HFFc6 (cell line): ENCODE data around the gene TBR1. TPM values are rescaled to one million over a fixed set of nuclear protein-coding genes. Genes with fewer than 3 reads are reported as not detected.

Experiments used
- DNase-seq: peaks from one replicate; pipeline ENCODE4 v3.0.0-alpha.2; 2018
- H3K27ac Mint-ChIP-seq: 2 replicates; pipeline ENCODE4 v1.8.0; 2020; ENCODE audit warnings: mild to moderate bottlenecking, mixed read lengths
- H3K27me3 Mint-ChIP-seq: 2 replicates; pipeline ENCODE4 v1.8.0; 2021; ENCODE audit warnings: mild to moderate bottlenecking, moderate library complexity, mixed read lengths; ENCODE audit not compliant: insufficient read depth
- H3K36me3 Mint-ChIP-seq: 2 replicates; pipeline ENCODE4 v1.8.0; 2021; ENCODE audit warnings: low read depth, mixed read lengths
- H3K4me1 Mint-ChIP-seq: 2 replicates; pipeline ENCODE4 v1.8.0; 2020; ENCODE audit warnings: low read depth, mixed read lengths
- H3K4me3 Mint-ChIP-seq: 2 replicates; pipeline ENCODE4 v1.8.0; 2020; ENCODE audit warnings: mild to moderate bottlenecking, moderate library complexity, mixed read lengths
- H3K9me3 Mint-ChIP-seq: 2 replicates; pipeline ENCODE4 v1.8.0; 2020; ENCODE audit warnings: mild to moderate bottlenecking, mixed read lengths
- total RNA-seq, 6 experiments: library from RNA; stranded (reverse); fragmentation: NEBNext Ultra II Directional; extraction: Animal tissue kit (Norgen Biotek cat#: 25700); gene quantifications; 2 replicates in 1 of 6; 3 replicates in 5 of 6; pipeline ENCODE4 v1.2.3, GENCODE V29; 2021
- TF ChIP-seq, protein P1 (sequence below): fragments of 200-600 bp; sonication (generic); IDR thresholded peaks from 2 replicates; pipeline ENCODE4 v1.5.0; 2021; ENCODE audit warnings: antibody characterized with exemption, mild to moderate bottlenecking

Gene TBR1
- total RNA-seq, 6 experiments from 2014 or later, result 0.02 TPM; not detected in 5

DNA sequence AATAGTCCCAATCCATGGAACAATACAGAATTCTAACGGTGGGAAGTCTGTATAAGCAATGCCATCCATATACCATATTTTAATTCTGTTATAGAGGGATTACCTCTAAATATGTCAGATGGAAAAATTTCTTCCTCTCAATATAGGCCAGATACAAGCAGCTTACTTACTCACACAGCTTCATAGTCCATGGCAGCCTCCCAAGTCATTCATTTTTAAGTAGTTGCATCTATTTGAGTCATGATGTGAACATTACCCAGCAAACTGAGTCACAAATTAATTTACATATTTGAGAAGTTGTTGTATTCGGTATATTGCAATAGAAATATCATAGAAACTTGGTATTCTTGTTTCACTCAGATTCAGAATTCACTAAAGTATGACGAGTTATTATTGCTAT lies 20.3 kb downstream of the TBR1 start:
- DNase-seq, result peak; percentile 82
- peaks cover 10% of the 10 kb centered on the region for H3K27me3 Mint-ChIP-seq

GRCh38 chr2:161438598-161438997 lies 22.5 kb downstream of the TBR1 start:
- H3K36me3 Mint-ChIP-seq, result no peaks in the 10 kb centered on the region
- peaks cover 15% of the 10 kb centered on the region for H3K27me3 Mint-ChIP-seq
- peaks cover 9% of the 10 kb centered on the region; the same call in 1 of the 2 replicates for H3K4me1 Mint-ChIP-seq
- no peak for DNase-seq
- no peaks in the 10 kb centered on the region for H3K9me3 Mint-ChIP-seq
- TF ChIP-seq, protein P1, sequence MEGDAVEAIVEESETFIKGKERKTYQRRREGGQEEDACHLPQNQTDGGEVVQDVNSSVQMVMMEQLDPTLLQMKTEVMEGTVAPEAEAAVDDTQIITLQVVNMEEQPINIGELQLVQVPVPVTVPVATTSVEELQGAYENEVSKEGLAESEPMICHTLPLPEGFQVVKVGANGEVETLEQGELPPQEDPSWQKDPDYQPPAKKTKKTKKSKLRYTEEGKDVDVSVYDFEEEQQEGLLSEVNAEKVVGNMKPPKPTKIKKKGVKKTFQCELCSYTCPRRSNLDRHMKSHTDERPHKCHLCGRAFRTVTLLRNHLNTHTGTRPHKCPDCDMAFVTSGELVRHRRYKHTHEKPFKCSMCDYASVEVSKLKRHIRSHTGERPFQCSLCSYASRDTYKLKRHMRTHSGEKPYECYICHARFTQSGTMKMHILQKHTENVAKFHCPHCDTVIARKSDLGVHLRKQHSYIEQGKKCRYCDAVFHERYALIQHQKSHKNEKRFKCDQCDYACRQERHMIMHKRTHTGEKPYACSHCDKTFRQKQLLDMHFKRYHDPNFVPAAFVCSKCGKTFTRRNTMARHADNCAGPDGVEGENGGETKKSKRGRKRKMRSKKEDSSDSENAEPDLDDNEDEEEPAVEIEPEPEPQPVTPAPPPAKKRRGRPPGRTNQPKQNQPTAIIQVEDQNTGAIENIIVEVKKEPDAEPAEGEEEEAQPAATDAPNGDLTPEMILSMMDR, result no peak
- no peak overlapping the region for H3K4me3 Mint-ChIP-seq
- no peak overlapping the region for H3K27ac Mint-ChIP-seq

More for the DNA sequence above, 20.3 kb downstream of the TBR1 start:
- Mint-ChIP-seq H3K27ac (no peak overlapping the region), H3K4me1 (peaks cover 9% of the 10 kb centered on the region; the same call in 1 of the 2 replicates), H3K36me3 (no peaks in the 10 kb centered on the region), H3K4me3 (no peak overlapping the region), H3K9me3 (no peaks in the 10 kb centered on the region)
- TF ChIP-seq, protein P1, result no peak

DNA sequence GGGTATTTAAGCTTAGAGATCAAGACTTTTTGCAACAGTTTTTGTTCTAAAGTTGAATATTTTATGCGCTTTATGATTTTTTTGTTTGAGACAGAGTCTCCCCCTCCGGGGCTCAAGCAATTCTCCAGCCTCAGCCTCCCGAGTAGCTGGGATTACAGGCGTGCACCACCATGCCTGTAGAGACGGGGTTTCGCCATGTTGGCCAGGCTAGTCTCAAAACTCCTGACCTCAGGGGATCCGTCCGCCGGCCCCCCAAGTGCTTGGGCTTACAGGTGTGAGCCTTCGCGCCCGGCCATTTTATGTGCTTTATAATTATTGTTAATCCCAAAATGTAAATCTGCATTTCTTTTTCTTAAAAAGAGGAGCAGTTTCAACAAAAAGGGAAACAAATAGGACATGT lies 29.0 kb downstream of the TBR1 start:
- Mint-ChIP-seq H3K27ac (no peak overlapping the region), H3K27me3 (peaks cover 7% of the 10 kb centered on the region; the same call in 1 of the 2 replicates), H3K9me3 (no peaks in the 10 kb centered on the region), H3K4me3 (no peak overlapping the region), H3K4me1 (no peaks in the 10 kb centered on the region), H3K36me3 (no peaks in the 10 kb centered on the region)
- TF ChIP-seq, protein P1, result no peak
- no peak for DNase-seq

- DNase-seq, result no peak
- H3K4me1 Mint-ChIP-seq, result no peaks in the 10 kb centered on the region
- H3K27me3 Mint-ChIP-seq, result peaks cover under 1% of the 10 kb centered on the region; the same call in 1 of the 2 replicates
- no peak overlapping the region for H3K4me3 Mint-ChIP-seq
- TF ChIP-seq, protein P1, result no peak
- no peaks in the 10 kb centered on the region for H3K9me3 Mint-ChIP-seq
- no peaks in the 10 kb centered on the region for H3K36me3 Mint-ChIP-seq
- H3K27ac Mint-ChIP-seq, result no peak overlapping the region
Observed at GRCh38 chr2:161448431-161448830, 32.3 kb downstream of the TBR1 start.

DNA sequence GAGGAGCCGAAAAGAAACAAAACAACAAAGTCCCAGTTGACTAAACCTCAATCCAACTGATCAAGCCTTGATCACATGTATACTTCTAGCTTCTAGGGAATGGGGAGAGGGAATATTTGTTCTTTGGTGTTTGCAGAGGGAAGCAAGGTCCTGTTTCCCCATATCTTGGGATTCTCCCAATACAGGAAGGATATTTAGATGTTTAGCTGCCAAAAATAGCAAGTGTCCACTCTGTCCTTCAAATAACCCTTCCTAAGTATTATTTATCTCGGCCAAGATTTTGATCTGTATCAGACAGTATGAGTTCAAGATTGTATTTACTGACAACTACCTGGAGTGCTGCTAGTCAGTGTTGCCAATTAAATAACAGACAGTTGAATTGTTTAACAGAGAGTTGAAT lies 55.5 kb downstream of the TBR1 start:
- Mint-ChIP-seq H3K27ac (no peak overlapping the region), H3K9me3 (peaks cover 16% of the 10 kb centered on the region; the same call in 1 of the 2 replicates), H3K36me3 (no peaks in the 10 kb centered on the region), H3K4me3 (no peak overlapping the region), H3K4me1 (no peaks in the 10 kb centered on the region), H3K27me3 (peaks cover 3% of the 10 kb centered on the region)
- no peak for DNase-seq
- TF ChIP-seq, protein P1, result no peak

DNA sequence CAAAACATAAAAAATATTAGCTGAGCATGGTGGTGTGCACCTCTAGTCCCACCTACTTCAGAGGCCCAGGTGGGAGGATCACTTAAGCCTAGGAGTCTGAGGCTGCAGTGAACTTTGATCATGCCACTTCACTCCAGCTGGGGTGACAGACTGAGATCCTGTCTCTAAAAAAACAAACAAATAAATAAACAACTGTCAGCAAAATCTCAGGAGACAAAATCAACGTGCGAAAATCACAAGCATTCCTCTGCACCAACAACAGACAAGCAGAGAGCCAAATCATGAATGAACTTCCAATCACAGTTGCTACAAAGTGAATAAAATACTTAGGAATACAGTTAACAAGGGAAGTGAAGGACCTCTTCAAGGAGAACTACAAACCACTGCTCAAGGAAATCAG lies 58.8 kb downstream of the TBR1 start:
- DNase-seq, result no peak
- peaks cover 16% of the 10 kb centered on the region; the same call in 1 of the 2 replicates for H3K9me3 Mint-ChIP-seq
- peaks cover 3% of the 10 kb centered on the region for H3K27me3 Mint-ChIP-seq
- TF ChIP-seq, protein P1, result no peak
- no peak overlapping the region for H3K27ac Mint-ChIP-seq
- H3K36me3 Mint-ChIP-seq, result no peaks in the 10 kb centered on the region
- no peak overlapping the region for H3K4me3 Mint-ChIP-seq
- H3K4me1 Mint-ChIP-seq, result no peaks in the 10 kb centered on the region
